HepG2 (cell line): ENCODE measurements around the gene SLC44A5. TPM values are rescaled to one million over a fixed set of nuclear protein-coding genes. Genes with fewer than 3 reads are reported as not detected.

Experiments
- ATAC-seq: fragments of 200-7000 bp; cut with Tn5 transposase; 3 replicates; pipeline ENCODE4 v1.9.1; 2020; ENCODE audit warnings: mild to moderate bottlenecking, moderate library complexity
- BruUV-seq: library from RNA; stranded (reverse); fragments of 400-500 nt; replicated peaks from 2 replicates; lab custom pipeline; 2021; lab: Mats Ljungman, UMichigan
- CTCF ChIA-PET: fragments of 300-600 bp; formaldehyde crosslinking; extraction: SDS; loops from one replicate; lab custom pipeline; 2021; ENCODE audit warnings: low total read pairs, inconsistent platforms, low intra/inter-chr PET ratio; lab: Yijun Ruan, JAX
- POLR2A ChIA-PET: fragments of 350-600 bp; sonication (Branson Sonifier 250); formaldehyde crosslinking; loops from one replicate; lab custom pipeline; 2020; ENCODE audit warnings: antibody characterized with exemption, inconsistent platforms; lab: Yijun Ruan, JAX
- DNase-seq: peaks from one replicate; pipeline ENCODE4 v3.0.0-alpha.2; 2015; ENCODE audit warnings: low spot score
- FAIRE-seq: peaks from 3 replicates; lab custom pipeline; 2011; peaks lifted over from hg19 to GRCh38; lab: Jason Lieb, UNC
- H2AFZ ChIP-seq: one replicate; pipeline ENCODE4 v1.6.1; 2011; ENCODE audit warnings: low read length, inconsistent platforms
- H3K27ac ChIP-seq: fragments of 300-600 bp; 3 replicates; pipeline ENCODE4 v1.8.0; 2011; ENCODE audit warnings: mixed run types, mild to moderate bottlenecking, mixed read lengths, low read length, inconsistent platforms; ENCODE audit not compliant: insufficient read depth; ENCODE audit errors: extremely low read length
- H3K27me3 ChIP-seq, 2 experiments: fragments of 200-600 bp in 1 of 2; 2 replicates in 1 of 2; 3 replicates in 1 of 2; pipeline versions ENCODE4 v1.6.0 to v1.8.0; 2011; ENCODE audit warnings: low read length in 2 of 2, mild to moderate bottlenecking in 2 of 2, moderate library complexity in 2 of 2, inconsistent platforms in 1 of 2; ENCODE audit not compliant: insufficient read depth in 2 of 2, control insufficient read depth in 1 of 2
- H3K36me3 ChIP-seq, 2 experiments: fragments of 200-600 bp in 1 of 2; replicated peaks in 1 of 2; 2 replicates in 1 of 2; 3 replicates in 1 of 2; pipeline versions ENCODE4 v1.5.1 to v1.8.0; 2011; ENCODE audit warnings: low read length in 2 of 2, inconsistent platforms in 1 of 2; ENCODE audit not compliant: insufficient read depth in 2 of 2, control insufficient read depth in 1 of 2
- H3K4me1 ChIP-seq: 2 replicates; pipeline ENCODE4 v1.5.1; 2012; ENCODE audit warnings: low read length, inconsistent platforms; ENCODE audit not compliant: insufficient read depth
- H3K4me2 ChIP-seq: 2 replicates; pipeline ENCODE4 v1.6.0; 2011; ENCODE audit warnings: low read depth, low read length, inconsistent platforms
- H3K4me3 ChIP-seq, 3 experiments: fragments of 200-600 bp in 1 of 3; sonication (generic), shearing (Covaris generic) in 1 of 3; replicated peaks in 1 of 3; 2 replicates each; pipeline ENCODE4 v1.5.1; 2011 to 2016; ENCODE audit warnings: low read length in 3 of 3, inconsistent platforms in 2 of 3, low read depth in 2 of 3, mild to moderate bottlenecking in 2 of 3, control low read depth in 1 of 3, mixed read lengths in 1 of 3; ENCODE audit not compliant: insufficient read depth in 1 of 3
- H3K79me2 ChIP-seq: one replicate; pipeline ENCODE4 v1.6.1; 2011; ENCODE audit warnings: low read length, inconsistent platforms; ENCODE audit not compliant: insufficient read depth
- H3K9ac ChIP-seq: 2 replicates; pipeline ENCODE4 v1.6.0; 2011; ENCODE audit warnings: mild to moderate bottlenecking, low read depth, low read length, inconsistent platforms; ENCODE audit not compliant: insufficient read depth
- H3K9me3 ChIP-seq: 2 replicates; pipeline ENCODE4 v1.5.1; 2012; ENCODE audit warnings: mild to moderate bottlenecking, low read length
- H4K20me1 ChIP-seq: 2 replicates; pipeline ENCODE4 v1.6.0; 2011; ENCODE audit warnings: inconsistent platforms, mild to moderate bottlenecking, low read length, moderate library complexity; ENCODE audit not compliant: insufficient read depth
- ATM ChIP-seq: fragments of 450-650 bp; IDR thresholded peaks from 2 replicates; pipeline ENCODE4 v1.7.1; 2017; ENCODE audit warnings: mild to moderate bottlenecking, borderline replicate concordance
- DZIP1 ChIP-seq: sonication (generic); formaldehyde crosslinking; IDR thresholded peaks from 2 replicates; pipeline ENCODE4 v1.5.0; 2020; ENCODE audit warnings: mild to moderate bottlenecking, missing genetic modification reagents
- FOXK2 ChIP-seq: fragments of 450-650 bp; IDR thresholded peaks from 2 replicates; pipeline ENCODE4 v1.6.1; 2016
- HDAC2 ChIP-seq: sonication (generic); formaldehyde crosslinking; IDR thresholded peaks from 2 replicates; pipeline ENCODE4 v1.4.0; 2020; ENCODE audit warnings: missing genetic modification reagents
- KAT8 ChIP-seq: IDR thresholded peaks from 2 replicates; pipeline ENCODE4 v1.6.1; 2016; ENCODE audit warnings: missing genetic modification reagents, missing compliant biosample characterization
- KMT2B ChIP-seq: IDR thresholded peaks from 2 replicates; pipeline ENCODE4 v1.6.1; 2016; ENCODE audit warnings: missing genetic modification reagents, missing compliant biosample characterization
- MTA1 ChIP-seq: sonication (generic); formaldehyde crosslinking; IDR thresholded peaks from 2 replicates; pipeline ENCODE4 v1.4.0; 2020; ENCODE audit warnings: missing genetic modification reagents, mild to moderate bottlenecking, borderline replicate concordance
- NFAT5 ChIP-seq: sonication (generic); formaldehyde crosslinking; IDR thresholded peaks from 2 replicates; pipeline ENCODE4 v1.4.0; 2020; ENCODE audit warnings: missing genetic modification reagents
- NFE2 ChIP-seq: sonication (generic); formaldehyde crosslinking; IDR thresholded peaks from 2 replicates; pipeline ENCODE4 v1.4.0; 2020; ENCODE audit warnings: missing genetic modification reagents
- NR1H2 ChIP-seq: sonication (generic); formaldehyde crosslinking; IDR thresholded peaks from 2 replicates; pipeline ENCODE4 v1.8.1; 2022; ENCODE audit warnings: low read depth, missing genetic modification reagents, borderline replicate concordance
- SMARCE1 ChIP-seq: fragments of 450-650 bp; IDR thresholded peaks from 2 replicates; pipeline ENCODE4 v1.6.1; 2017; ENCODE audit warnings: borderline replicate concordance
- SMC3 ChIP-seq: IDR thresholded peaks from 2 replicates; pipeline ENCODE4 v1.6.1; 2011; ENCODE audit warnings: low read length, improper control_type of control experiment
- TFDP1 ChIP-seq: IDR thresholded peaks from 2 replicates; pipeline ENCODE4 v1.6.1; 2016; ENCODE audit warnings: missing compliant biosample characterization, missing genetic modification reagents, borderline replicate concordance
- ZBTB38 ChIP-seq: sonication (generic); formaldehyde crosslinking; IDR thresholded peaks from 2 replicates; pipeline ENCODE4 v1.5.1; 2020; ENCODE audit warnings: mild to moderate bottlenecking, missing genetic modification reagents
- ZNF589 ChIP-seq: sonication (generic); formaldehyde crosslinking; conservative IDR thresholded peaks from 2 replicates; pipeline ENCODE4 v1.8.0; 2022; ENCODE audit warnings: mild to moderate bottlenecking, moderate library complexity, missing genetic modification reagents
- ZNF816 ChIP-seq: sonication (generic); formaldehyde crosslinking; IDR thresholded peaks from 2 replicates; pipeline ENCODE4 v1.8.0; 2022; ENCODE audit warnings: missing genetic modification reagents, mild to moderate bottlenecking, borderline replicate concordance
- ZSCAN31 ChIP-seq: sonication (generic); formaldehyde crosslinking; IDR thresholded peaks from 2 replicates; pipeline ENCODE4 v1.5.0; 2020; ENCODE audit warnings: low read depth, mild to moderate bottlenecking, missing genetic modification reagents
- WGBS: methylation state at CpG from one replicate; pipeline ENCODE4 v1.1.6; 2017; ENCODE audit warnings: low lambda C conversion rate; 5-methylcytosine and 5-hydroxymethylcytosine counted together
- in situ Hi-C: cut with HindIII; loops from 2 replicates; pipeline ENCODE4 v1.10.0; 2017; ENCODE audit warnings: low pct_unique_long_range_greater_than_20kb; ENCODE audit not compliant: extremely low pct_ligation_motif_present
- intact Hi-C: fragments of 100-400 bp; cut with micrococcal nuclease; formaldehyde crosslinking; loops from one replicate; pipeline ENCODE4 v1.10.0; 2022; ENCODE audit not compliant: unreplicated experiment
- polyA plus RNA-seq, 8 experiments: library from polyadenylated mRNA; depleted of rRNA in 3 of 8; stranded (reverse) in 7 of 8; unstranded in 1 of 8; fragments of >200 nt; fragmentation: Illumina TruSeq in 4 of 8; extraction: Trizol in 4 of 8; gene quantifications; 2 replicates each; pipeline versions ENCODE4 v1.2.1 to v1.2.3, GENCODE V29; 2011 to 2016; ENCODE audit warnings: low read depth in 4 of 8, missing spikeins in 1 of 8, mixed read lengths in 1 of 8; ENCODE audit not compliant: insufficient read depth in 1 of 8
- total RNA-seq, 5 experiments: library from RNA; depleted of rRNA; stranded (reverse); fragments of >200 nt; fragmentation: Illumina TruSeq; extraction: Trizol; gene quantifications; 2 replicates each; pipeline ENCODE4 v1.2.3, GENCODE V29; 2016; ENCODE audit warnings: low read depth in 1 of 5

The SLC44A5 gene
- total and polyA plus RNA-seq, 2 of the 13 experiments (the other 11 are each of a cell fraction or from before 2014, with no cell fraction given) = 8.0 to 16.0 TPM

GRCh38 chr1:75317976-75318375 lies 292.9 kb downstream of the SLC44A5 start:
- intact Hi-C loops (no loop called here), in situ Hi-C loops (no loop called here)
- ChIA-PET CTCF (no interaction called here), POLR2A (no interaction called here)
- no peaks in the 10 kb centered on the region for H4K20me1 ChIP-seq
- DNase-seq = no peak
- H3K4me1 ChIP-seq = no peaks in the 10 kb centered on the region
- no TSS peak for BruUV-seq
- no peak for FAIRE-seq
- no peak overlapping the region for H3K4me2 ChIP-seq
- no peaks in the 10 kb centered on the region for H3K79me2 ChIP-seq
- no peaks in the 10 kb centered on the region for H3K9me3 ChIP-seq
- TF ChIP-seq ZBTB38 (CRISPR knock-in tag) = no peak
- no peak for TF ChIP-seq FOXK2
- no peak for TF ChIP-seq ZNF589 (CRISPR knock-in tag)
- TF ChIP-seq MTA1 (CRISPR knock-in tag) = no peak
- no peak for TF ChIP-seq TFDP1 (CRISPR knock-in tag)
- TF ChIP-seq SMC3 = no peak
- no peak for TF ChIP-seq HDAC2
- TF ChIP-seq DZIP1 = no peak
- TF ChIP-seq ZNF816 = no peak
- no peak for TF ChIP-seq SMARCE1
- TF ChIP-seq ATM = no peak
- no peak for TF ChIP-seq ZSCAN31 (CRISPR knock-in tag)
- no peak for TF ChIP-seq NR1H2
- TF ChIP-seq NFAT5 (CRISPR knock-in tag) = no peak
- no peak for TF ChIP-seq KMT2B (CRISPR knock-in tag)
- no peak for TF ChIP-seq KAT8 (CRISPR knock-in tag)
- no peak for TF ChIP-seq NFE2
- no peak overlapping the region for H3K9ac ChIP-seq
- H3K36me3 ChIP-seq = no peaks in the 10 kb centered on the region
- no peak overlapping the region for H2AFZ ChIP-seq
- no peaks in the 10 kb centered on the region for H3K27me3 ChIP-seq
- ATAC-seq = no peak
- no peak overlapping the region for H3K4me3 ChIP-seq
- 80% methylated on average over 4 of the region's 4 CpGs for WGBS
- H3K27ac ChIP-seq = no peak overlapping the region
